RWPE2 (cell line): ENCODE measurements around the gene RIMBP2.

Experiments
- ATAC-seq: fragments of 200-7000 bp; cut with Tn5 transposase; 3 replicates; pipeline ENCODE4 v1.9.1; 2021; ENCODE audit warnings: low read depth
- DNase-seq: peaks from one replicate; pipeline ENCODE4 v3.0.0-alpha.2; 2020; ENCODE audit warnings: low spot score
- H3K27ac ChIP-seq: fragments of 450-650 bp; 2 replicates; pipeline ENCODE4 v1.5.1; 2017; ENCODE audit warnings: mild to moderate bottlenecking; ENCODE audit not compliant: poor library complexity, severe bottlenecking
- H3K27me3 ChIP-seq: fragments of 250-450 bp; sonication (Bioruptor Pico); 2 replicates; pipeline ENCODE4 v1.5.1; 2021; ENCODE audit warnings: mild to moderate bottlenecking, moderate library complexity; ENCODE audit not compliant: insufficient read depth, poor library complexity, severe bottlenecking
- H3K36me3 ChIP-seq: fragments of 250-450 bp; sonication (Bioruptor Pico); 2 replicates; pipeline ENCODE4 v1.5.1; 2020; ENCODE audit warnings: low read depth, mild to moderate bottlenecking, moderate library complexity
- H3K4me1 ChIP-seq: fragments of 250-450 bp; sonication (Bioruptor Pico); 2 replicates; pipeline ENCODE4 v1.5.1; 2021; ENCODE audit warnings: mild to moderate bottlenecking, moderate library complexity; ENCODE audit not compliant: insufficient read depth, poor library complexity, severe bottlenecking
- H3K4me3 ChIP-seq: fragments of 250-450 bp; sonication (Bioruptor Pico); 2 replicates; pipeline ENCODE4 v1.5.1; 2021; ENCODE audit warnings: mild to moderate bottlenecking, moderate library complexity; ENCODE audit not compliant: severe bottlenecking
- H3K9me3 ChIP-seq: fragments of 250-450 bp; sonication (Bioruptor Pico); 2 replicates; pipeline ENCODE4 v1.5.1; 2021; ENCODE audit warnings: mild to moderate bottlenecking, moderate library complexity; ENCODE audit not compliant: severe bottlenecking
- CTCF ChIP-seq: fragments of 450-650 bp; IDR thresholded peaks from one replicate; pipeline ENCODE4 v1.5.1; 2017; ENCODE audit warnings: mild to moderate bottlenecking, moderate library complexity; ENCODE audit not compliant: poor library complexity, severe bottlenecking

RIMBP2 gene

GRCh38 chr12:130366159-130366558, 349.9 kb downstream of the RIMBP2 start:
- no peak overlapping the region for H3K4me3 ChIP-seq

GRCh38 chr12:130364578-130364977, 351.5 kb downstream of the RIMBP2 start:
- no peaks in the 10 kb centered on the region for H3K27me3 ChIP-seq
- H3K36me3 ChIP-seq = no peaks in the 10 kb centered on the region
- H3K9me3 ChIP-seq = no peaks in the 10 kb centered on the region
- DNase-seq (no peak), ATAC-seq (no peak)
- no peaks in the 10 kb centered on the region for H3K4me1 ChIP-seq
- TF ChIP-seq CTCF = no peak
- H3K4me3 ChIP-seq = no peak overlapping the region
- H3K27ac ChIP-seq = no peak overlapping the region

More at GRCh38 chr12:130366159-130366558, 349.9 kb downstream of the RIMBP2 start:
- Histone ChIP-seq H3K27ac (no peak overlapping the region), H3K27me3 (no peaks in the 10 kb centered on the region), H3K36me3 (no peaks in the 10 kb centered on the region), H3K9me3 (no peaks in the 10 kb centered on the region), H3K4me1 (no peaks in the 10 kb centered on the region)
- TF ChIP-seq CTCF = no peak
- ATAC-seq = no peak
- DNase-seq = no peak

- TF ChIP-seq CTCF = no peak
- H3K36me3 ChIP-seq = no peaks in the 10 kb centered on the region
- no peak overlapping the region for H3K27ac ChIP-seq
- ATAC-seq = no peak
- no peaks in the 10 kb centered on the region for H3K4me1 ChIP-seq
- H3K9me3 ChIP-seq = no peaks in the 10 kb centered on the region
- H3K27me3 ChIP-seq = no peaks in the 10 kb centered on the region
- H3K4me3 ChIP-seq = no peak overlapping the region
- DNase-seq = no peak
These were observed 354.0 kb downstream of the RIMBP2 start for GRCh38 chr12:130362060-130362459.

GRCh38 chr12:130357729-130358330, 358.3 kb downstream of the RIMBP2 start:
- Histone ChIP-seq H3K4me1 (no peaks in the 10 kb centered on the region), H3K9me3 (no peaks in the 10 kb centered on the region), H3K27ac (no peak overlapping the region), H3K4me3 (no peak overlapping the region), H3K36me3 (no peaks in the 10 kb centered on the region), H3K27me3 (no peaks in the 10 kb centered on the region)
- TF ChIP-seq CTCF = no peak
- DNase-seq = no peak
- ATAC-seq = no peak

- H3K27ac ChIP-seq = no peak overlapping the region
- H3K27me3 ChIP-seq = no peaks in the 10 kb centered on the region
- no peaks in the 10 kb centered on the region for H3K36me3 ChIP-seq
- DNase-seq (no peak), ATAC-seq (no peak)
- H3K4me3 ChIP-seq = no peak overlapping the region
- no peak for TF ChIP-seq CTCF
- H3K9me3 ChIP-seq = no peaks in the 10 kb centered on the region
- H3K4me1 ChIP-seq = peaks cover under 1% of the 10 kb centered on the region
These were observed 358.9 kb downstream of the RIMBP2 start for GRCh38 chr12:130357241-130357640.
